SK-N-SH treated with all-trans-retinoic acid at 6 μM for 48 hours (cell line): Measurements from ENCODE around the gene MICB.
A peak's percentile ranks its signal among the peaks of the same experiment; 100 is the strongest.

Experiments used
- ATAC-seq: fragments of 200-7000 bp; cut with Tn5 transposase; 3 replicates; pipeline ENCODE4 v1.9.1; 2020; ENCODE audit warnings: mild to moderate bottlenecking, moderate library complexity
- ARNTL ChIP-seq: fragments of 450-650 bp; formaldehyde crosslinking; IDR thresholded peaks from 2 replicates; pipeline ENCODE4 v1.5.0; 2020; ENCODE audit warnings: low read depth, mild to moderate bottlenecking, moderate library complexity, borderline replicate concordance
- BACH2 ChIP-seq: fragments of 250-450 bp; sonication (Bioruptor Pico); IDR thresholded peaks from 2 replicates; pipeline ENCODE4 v1.9.0; 2021; ENCODE audit warnings: mild to moderate bottlenecking, borderline replicate concordance
- CREB5 ChIP-seq: fragments of 250-450 bp; sonication (Bioruptor Pico); IDR thresholded peaks from 2 replicates; pipeline ENCODE4 v1.5.1; 2020; ENCODE audit warnings: low read depth, mild to moderate bottlenecking, moderate library complexity
- CSRNP3 ChIP-seq: fragments of 250-450 bp; sonication (Bioruptor Pico); IDR thresholded peaks from 2 replicates; pipeline ENCODE4 v1.5.1; 2021; ENCODE audit warnings: mild to moderate bottlenecking, moderate library complexity
- ESRRG ChIP-seq: fragments of 250-450 bp; sonication (Bioruptor Pico); IDR thresholded peaks from 2 replicates; pipeline ENCODE4 v1.6.1; 2021; ENCODE audit warnings: mild to moderate bottlenecking
- GLIS3 ChIP-seq: fragments of 250-450 bp; sonication (Bioruptor Pico); IDR thresholded peaks from 2 replicates; pipeline ENCODE4 v1.5.0; 2020; ENCODE audit warnings: mild to moderate bottlenecking, moderate library complexity
- OSR1 ChIP-seq: fragments of 250-450 bp; sonication (Bioruptor Pico); IDR thresholded peaks from 2 replicates; pipeline ENCODE4 v1.8.0; 2022; ENCODE audit warnings: moderate library complexity, mild to moderate bottlenecking, inconsistent platforms
- POU6F1 ChIP-seq: fragments of 250-450 bp; sonication (Bioruptor Pico); IDR thresholded peaks from 2 replicates; pipeline ENCODE4 v1.8.0; 2021; ENCODE audit warnings: low read depth, mild to moderate bottlenecking, moderate library complexity, borderline replicate concordance
- TCF4 ChIP-seq: fragments of 250-450 bp; sonication (Bioruptor Pico); IDR thresholded peaks from 2 replicates; pipeline ENCODE4 v1.8.0; 2021; ENCODE audit warnings: mild to moderate bottlenecking, moderate library complexity, borderline replicate concordance
- TOX ChIP-seq: fragments of 250-450 bp; sonication (Bioruptor Pico); IDR thresholded peaks from 2 replicates; pipeline ENCODE4 v1.8.0; 2021; ENCODE audit warnings: mild to moderate bottlenecking, moderate library complexity, borderline replicate concordance
- TSHZ2 ChIP-seq: fragments of 250-450 bp; sonication (Bioruptor Pico); IDR thresholded peaks from 2 replicates; pipeline ENCODE4 v1.5.0; 2020; ENCODE audit warnings: mild to moderate bottlenecking, moderate library complexity
- ZFP3 ChIP-seq: fragments of 250-450 bp; sonication (Bioruptor Pico); IDR thresholded peaks from 2 replicates; pipeline ENCODE4 v1.5.0; 2020; ENCODE audit warnings: mild to moderate bottlenecking, moderate library complexity
- ZFP30 ChIP-seq: fragments of 450-650 bp; formaldehyde crosslinking; IDR thresholded peaks from 2 replicates; pipeline ENCODE4 v1.5.0; 2022; ENCODE audit warnings: mild to moderate bottlenecking, moderate library complexity
- ZNF565 ChIP-seq: fragments of 450-650 bp; formaldehyde crosslinking; conservative IDR thresholded peaks from 2 replicates; pipeline ENCODE4 v1.5.0; 2020; ENCODE audit warnings: low read depth, mild to moderate bottlenecking, moderate library complexity
- ZNF70 ChIP-seq: fragments of 450-650 bp; formaldehyde crosslinking; IDR thresholded peaks from 2 replicates; pipeline ENCODE4 v1.5.0; 2020; ENCODE audit warnings: mild to moderate bottlenecking, moderate library complexity
- ZNF8 ChIP-seq: fragments of 450-650 bp; formaldehyde crosslinking; IDR thresholded peaks from 2 replicates; pipeline ENCODE4 v1.5.0; 2020; ENCODE audit warnings: mild to moderate bottlenecking, moderate library complexity

Gene MICB

GRCh38 chr6:31541059-31541657, 43.2 kb downstream of the MICB start:
- peak; percentile 9 for ATAC-seq
- TF ChIP-seq BACH2 (CRISPR knock-in tag) (no peak), ZNF565 (CRISPR knock-in tag) (no peak), POU6F1 (CRISPR knock-in tag) (no peak), ZNF8 (CRISPR knock-in tag) (no peak), ARNTL (no peak), GLIS3 (CRISPR knock-in tag) (no peak), CREB5 (CRISPR knock-in tag) (no peak), TCF4 (CRISPR knock-in tag) (no peak), ZFP30 (CRISPR knock-in tag) (no peak), TOX (CRISPR knock-in tag) (no peak), TSHZ2 (CRISPR knock-in tag) (no peak)

GRCh38 chr6:31541658-31542521, 43.9 kb downstream of the MICB start, which contains the start of gene DDX39B:
TSS of gene DDX39B (minus strand) at chr6:31542003. CDS start at chr6:31540532, 1,471 bp downstream.
- peak; percentile 84 for ATAC-seq
- TF ChIP-seq TCF4 (CRISPR knock-in tag) = no peak
- no peak for TF ChIP-seq OSR1 (CRISPR knock-in tag)
- TF ChIP-seq BACH2 (CRISPR knock-in tag) = no peak
- no peak for TF ChIP-seq ZNF70 (CRISPR knock-in tag)
- TF ChIP-seq ZFP3 (CRISPR knock-in tag) = peak; percentile 15; the same call in 1 of the 2 replicates

- ATAC-seq = no peak
- TF ChIP-seq ESRRG (CRISPR knock-in tag) (no peak), CSRNP3 (no peak), ZFP30 (CRISPR knock-in tag) (no peak)
Measured at GRCh38 chr6:31543639-31544038, 45.7 kb downstream of the MICB start.

GRCh38 chr6:31544676-31545075, 46.7 kb downstream of the MICB start:
- TF ChIP-seq CSRNP3 (no peak), TCF4 (CRISPR knock-in tag) (no peak), ARNTL (no peak), ZFP30 (CRISPR knock-in tag) (no peak), TSHZ2 (CRISPR knock-in tag) (no peak)
- TF ChIP-seq, all 23 proteins: peak for 0
- no peak for ATAC-seq
